NCI-H1417 (cell line): ENCODE measurements around the gene FAM98A.

Source experiments
- DNase-seq, 3 experiments: peaks; one replicate each; lab custom pipeline; 2025; lab: John Stamatoyannopoulos, UW

FAM98A gene

GRCh38 chr2:33599175-33599942, at the start of gene FAM98A:
TSS of gene FAM98A (minus strand) at chr2:33599299. CDS start at chr2:33599221, 78 bp downstream.
- DNase-seq, result peak; percentile 99 to 100 (median 99)

DNA sequence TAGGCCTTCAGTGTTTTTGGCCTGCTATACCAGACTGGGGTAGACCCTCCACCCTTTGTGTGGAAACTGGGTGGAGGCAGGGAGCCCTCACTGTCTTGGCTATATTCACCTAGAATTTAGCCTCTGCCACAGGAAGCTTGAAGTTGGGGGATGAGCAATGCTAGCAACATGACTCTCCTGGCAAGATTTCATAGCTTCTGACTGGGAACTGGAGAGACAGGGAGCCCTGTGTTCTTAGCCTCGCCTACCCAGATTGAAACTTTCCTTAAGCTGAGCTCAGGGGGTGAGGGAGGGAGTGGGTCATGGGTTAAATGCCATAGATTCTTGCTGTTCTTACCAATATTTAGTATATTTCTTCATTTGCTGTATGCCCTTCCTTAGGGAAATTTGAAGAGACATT, 46.8 kb upstream of the FAM98A start:
- no peak for DNase-seq

DNA sequence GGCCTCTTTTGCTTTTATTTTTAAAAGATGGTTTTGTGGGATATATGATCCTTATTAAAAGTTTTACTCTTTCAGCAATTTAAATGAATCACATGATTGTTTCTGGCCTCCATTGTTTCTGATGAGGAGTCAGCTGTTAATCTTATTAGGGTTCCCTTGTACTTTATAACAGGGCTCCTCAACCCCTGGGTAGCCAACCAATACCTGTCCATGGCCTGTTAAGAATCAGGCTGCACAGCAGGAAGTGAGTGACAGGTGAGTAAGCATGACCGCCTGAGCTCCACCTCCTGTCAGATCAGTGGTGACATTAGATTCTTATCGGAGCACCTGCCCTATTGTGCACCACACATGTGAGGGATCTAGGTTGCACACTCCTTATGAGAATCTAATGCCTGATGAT, 45.1 kb upstream of the FAM98A start:
- no peak for DNase-seq

- no peak for DNase-seq
These were observed 36.9 kb upstream of the FAM98A start for GRCh38 chr2:33636001-33636400.

DNA sequence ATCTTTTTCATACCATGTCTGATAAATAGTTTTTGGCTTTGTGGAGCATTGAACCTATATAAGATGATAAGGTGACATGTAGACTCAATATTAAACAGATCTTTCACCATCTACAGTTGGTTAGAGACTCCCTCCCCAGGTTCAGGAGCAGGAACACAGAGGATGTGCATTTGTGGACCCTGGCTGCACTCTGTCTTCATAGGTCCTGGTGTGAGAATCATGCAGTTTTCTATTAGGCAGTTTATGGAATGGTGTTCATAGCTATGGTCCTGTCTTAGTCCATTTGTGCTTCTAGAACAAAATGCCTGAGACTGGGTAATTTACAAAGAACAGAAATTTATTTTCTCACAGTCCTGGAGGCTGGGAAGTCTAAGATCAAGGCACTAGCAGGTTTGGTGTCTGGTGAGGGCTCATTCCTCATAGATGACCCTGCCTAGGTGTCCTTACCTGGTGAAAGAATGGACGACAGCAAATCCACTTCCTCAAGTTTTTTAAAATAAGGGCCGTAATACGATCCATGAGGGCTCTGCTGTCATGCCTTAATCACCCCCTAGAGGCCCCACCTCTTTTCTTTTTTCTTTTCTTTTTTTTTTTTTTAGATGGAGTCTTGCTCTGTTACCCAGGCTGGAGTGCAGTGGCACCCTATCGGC, 35.3 kb upstream of the FAM98A start:
- no peak for DNase-seq

DNA sequence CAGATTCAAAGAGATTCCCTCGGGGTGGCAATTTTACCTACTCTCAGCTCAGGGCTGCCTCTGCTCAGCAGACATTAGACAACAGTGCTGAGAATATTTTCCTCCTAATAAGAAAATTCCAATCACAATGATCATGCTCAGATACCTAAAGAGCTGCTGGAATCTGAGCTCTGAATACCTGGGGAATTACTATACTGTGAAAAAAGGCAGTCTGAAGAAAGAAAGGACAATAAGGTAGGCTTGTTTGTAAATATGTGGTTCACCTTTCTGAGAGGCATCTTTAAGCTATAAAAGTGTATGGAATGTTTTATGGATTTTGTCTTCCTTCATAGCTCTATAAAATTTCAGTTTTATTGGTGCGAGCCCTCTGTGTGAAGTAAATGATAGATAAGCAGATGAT, 34.2 kb upstream of the FAM98A start:
- no peak for DNase-seq

- DNase-seq, result no peak
These were observed 33.7 kb upstream of the FAM98A start for GRCh38 chr2:33632831-33633230.

- no peak for DNase-seq
These were observed 29.1 kb upstream of the FAM98A start for GRCh38 chr2:33628031-33628827.

DNA sequence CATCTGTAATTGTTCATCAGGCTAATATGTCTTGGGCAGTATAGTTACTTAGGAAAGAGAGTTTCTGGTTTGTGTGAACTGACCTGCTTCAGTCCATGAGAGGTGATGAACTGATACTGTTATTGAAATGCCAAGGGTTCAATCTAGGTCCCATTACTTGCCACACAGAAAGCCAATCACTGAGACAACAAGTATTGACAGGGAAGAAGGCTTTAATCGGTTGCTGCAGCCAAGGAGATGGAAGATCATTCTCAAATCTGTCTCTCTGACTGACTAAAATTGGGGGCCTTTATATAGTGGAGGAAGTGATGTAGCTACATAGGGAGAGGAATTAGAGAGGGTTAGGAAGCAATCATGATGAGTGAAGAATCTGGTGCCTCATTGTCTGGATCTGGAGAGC, 19.9 kb upstream of the FAM98A start:
- DNase-seq, result no peak

GRCh38 chr2:33617989-33618388, 18.9 kb upstream of the FAM98A start:
- DNase-seq, result no peak

- DNase-seq, result no peak
These were observed 18.3 kb upstream of the FAM98A start for GRCh38 chr2:33617401-33617800.

GRCh38 chr2:33616873-33617272, 17.8 kb upstream of the FAM98A start:
- DNase-seq, result no peak

DNA sequence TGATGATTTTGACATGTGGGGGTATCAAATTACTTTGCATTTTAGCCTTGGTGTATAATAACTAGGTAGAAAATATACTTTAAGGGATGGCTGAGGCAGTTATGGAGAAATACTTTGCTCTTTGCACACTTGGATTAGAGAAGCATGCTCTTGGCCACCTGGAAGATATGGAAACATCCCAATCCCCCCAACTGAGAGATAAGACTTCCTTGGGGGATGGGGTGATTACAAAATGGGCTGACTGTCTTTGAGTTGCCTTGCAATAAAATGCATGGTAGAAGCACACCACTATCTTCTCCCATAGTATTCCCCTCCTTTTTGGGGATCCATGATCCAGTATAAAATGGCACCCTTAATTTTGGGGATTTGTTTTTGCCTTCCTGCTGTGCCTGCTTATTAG, 15.1 kb upstream of the FAM98A start:
- DNase-seq, result no peak

- no peak for DNase-seq
These were observed 8.8 kb upstream of the FAM98A start for GRCh38 chr2:33607905-33608304.

DNA sequence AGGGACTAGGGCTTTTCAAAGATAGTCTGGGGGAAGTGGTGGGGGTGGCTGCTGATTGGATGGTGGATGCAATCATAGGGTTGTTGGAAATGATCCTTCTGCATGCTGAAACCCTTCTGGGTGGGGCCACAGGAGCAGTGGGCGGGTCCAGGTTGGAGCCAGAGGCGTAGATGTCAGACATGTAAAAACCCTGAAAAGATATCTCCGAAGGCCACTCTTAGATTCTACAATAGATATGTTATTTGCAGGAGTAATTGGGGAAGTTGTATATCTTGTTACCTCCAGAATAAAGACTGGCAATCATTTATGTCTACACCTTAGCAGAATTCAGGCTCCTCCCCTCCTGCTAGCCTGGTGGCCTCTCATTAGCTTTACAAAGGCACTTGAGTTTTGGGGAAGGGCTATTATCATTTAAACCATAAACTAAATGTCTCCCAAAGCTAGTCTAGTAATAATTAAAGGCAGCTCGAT, 8.2 kb upstream of the FAM98A start:
- peak in 1 of 3 experiments; percentile 47 for DNase-seq

DNA sequence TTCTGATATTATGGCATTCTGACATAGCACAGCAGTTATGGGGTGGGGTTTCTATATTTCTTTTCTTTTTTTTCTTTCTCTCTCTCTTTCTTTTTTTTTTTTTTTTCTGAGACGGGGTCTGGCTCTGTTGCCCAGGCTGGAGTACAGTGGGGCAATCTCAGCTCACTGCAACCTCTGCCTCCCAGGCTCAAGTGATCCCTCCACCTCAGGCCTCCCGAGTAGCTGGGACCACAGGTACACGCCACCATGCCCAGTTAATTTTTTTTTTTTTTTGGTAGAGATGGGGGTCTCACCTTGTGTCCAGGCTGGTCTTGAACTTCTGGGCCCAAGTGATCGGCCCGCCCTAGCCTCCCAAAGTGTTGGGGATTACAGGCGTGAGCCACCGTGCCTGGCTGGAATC, 7.5 kb upstream of the FAM98A start:
- no peak for DNase-seq

- no peak for DNase-seq
These were observed 7.0 kb upstream of the FAM98A start for GRCh38 chr2:33606100-33606499.

DNA sequence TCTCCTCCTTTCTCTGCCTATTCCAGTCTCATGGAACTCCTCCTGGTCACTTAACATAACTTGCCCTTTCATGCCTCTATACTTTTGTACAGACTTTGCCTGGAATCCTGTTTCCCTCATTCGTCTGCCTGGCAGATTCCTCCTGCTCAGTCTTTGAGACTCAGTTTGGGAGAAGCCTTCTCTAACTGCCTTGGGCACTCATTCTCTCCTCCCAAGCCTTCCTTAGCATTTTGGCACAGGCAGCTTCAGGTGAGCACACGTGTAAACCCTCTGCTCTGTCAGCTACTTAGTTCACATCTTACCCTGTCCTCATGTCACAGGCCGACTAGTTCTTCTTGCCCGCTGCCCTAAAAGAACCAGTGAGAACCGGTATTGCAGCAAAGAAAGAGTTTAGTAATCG, 6.0 kb upstream of the FAM98A start:
- DNase-seq, result no peak

- no peak for DNase-seq
These were observed 4.3 kb upstream of the FAM98A start for GRCh38 chr2:33603416-33603815.

DNA sequence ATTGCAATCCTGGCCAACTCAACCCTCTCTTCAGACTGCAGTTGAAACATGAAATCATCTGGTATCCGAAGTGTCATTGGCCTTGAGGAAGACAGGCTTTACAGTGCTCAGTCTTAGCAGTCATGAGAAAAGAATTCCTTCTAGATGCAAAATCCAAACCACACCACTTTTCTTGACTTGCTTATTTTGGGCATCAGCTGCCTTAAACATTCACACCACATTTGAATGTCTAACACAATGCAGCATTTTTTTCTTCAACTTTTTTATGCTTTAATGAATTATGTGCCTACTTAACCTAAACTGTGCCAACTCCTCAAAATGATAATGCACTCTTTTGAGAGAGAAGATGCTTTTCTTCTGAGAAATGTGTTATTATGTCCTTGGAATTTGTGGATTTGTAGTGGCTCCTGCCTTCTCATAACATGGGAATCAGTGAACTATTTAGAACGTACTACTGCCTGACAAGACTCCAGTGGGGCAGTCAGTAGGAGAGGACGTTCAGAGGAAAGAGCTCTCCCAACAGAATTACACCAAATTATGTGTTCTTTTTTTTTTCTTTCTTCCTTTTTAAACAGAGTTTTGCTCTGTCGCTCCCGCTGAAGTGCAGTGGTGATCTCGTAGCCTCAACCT, 3.2 kb upstream of the FAM98A start:
- no peak for DNase-seq

DNA sequence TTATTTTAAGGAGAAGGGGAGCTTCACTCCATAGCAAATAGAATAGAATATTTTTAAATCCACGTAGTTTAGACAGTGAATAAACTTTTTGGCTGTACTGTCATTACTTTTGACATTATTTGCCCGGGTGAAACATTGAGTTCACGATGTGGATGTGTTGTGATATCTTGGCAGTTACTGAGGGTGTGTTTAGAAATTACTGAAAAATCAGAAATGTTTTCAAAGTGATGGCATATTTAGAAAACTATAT, 769 bp upstream of the FAM98A start:
- DNase-seq, result no peak

DNA sequence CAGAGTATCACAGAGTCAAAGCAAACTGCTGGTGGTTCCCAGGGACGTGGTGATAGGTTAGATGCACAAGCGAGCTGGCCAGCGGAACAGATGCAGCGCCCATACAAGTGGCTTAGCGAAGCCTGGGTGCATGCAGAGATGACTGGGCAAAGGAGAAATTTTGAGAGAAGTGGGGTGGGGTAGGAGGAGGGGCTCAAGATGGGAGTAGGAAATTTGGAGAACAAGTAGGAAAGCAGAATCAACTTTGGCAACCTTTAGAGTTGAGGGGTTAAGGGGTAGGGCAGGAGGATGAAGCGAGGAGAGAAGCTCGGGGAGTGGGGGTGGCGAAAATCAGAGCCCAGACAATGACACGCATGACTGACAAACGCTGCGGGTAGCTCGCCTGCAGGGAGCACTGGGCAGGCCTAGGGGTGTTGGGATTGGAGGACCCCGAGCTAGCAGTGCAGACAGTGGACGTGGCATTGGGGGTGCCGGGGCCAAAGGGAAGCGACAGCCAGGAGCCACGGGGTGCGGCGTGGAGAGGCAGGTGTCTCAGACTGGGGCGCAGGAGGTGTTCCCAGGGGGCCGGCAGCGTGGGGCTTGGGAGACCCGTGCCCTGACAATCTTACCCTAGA, 431 bp downstream of the FAM98A start:
- DNase-seq, result peak; percentile 49 to 77 (median 70)
